H4 (cell line): ENCODE data around the gene NANOS3. TPM values are rescaled to one million over a fixed set of nuclear protein-coding genes. Genes with fewer than 3 reads are reported as not detected.

ENCODE experiments used
- DNase-seq: peaks from one replicate; pipeline ENCODE4 v3.0.0-alpha.2; 2015; ENCODE audit warnings: low spot score
- total RNA-seq: library from RNA; depleted of rRNA; stranded (reverse); fragments of >200 nt; shearing (Covaris generic); gene quantifications from 2 replicates; pipeline ENCODE4 v1.2.3, GENCODE V29; 2014; rRNA removed

NANOS3 gene
- not detected in 2 replicates for total RNA-seq

GRCh38 chr19:13876834-13877233 is at the start of gene NANOS3:
Gene NANOS3, plus strand, starts transcription at chr19:13877134. Its CDS starts 115 bp downstream, at chr19:13877249.
- DNase-seq = no peak

GRCh38 chr19:13827656-13828055 is 49.3 kb upstream of the NANOS3 start:
- DNase-seq = peak; percentile 4

GRCh38 chr19:13830114-13830740 is 46.7 kb upstream of the NANOS3 start:
- DNase-seq = peak; percentile 3

- peak; percentile 12 for DNase-seq
Measured at GRCh38 chr19:13830741-13831536, 46.0 kb upstream of the NANOS3 start.

GRCh38 chr19:13831537-13832467 is 45.1 kb upstream of the NANOS3 start:
- DNase-seq = no peak

GRCh38 chr19:13833330-13834243 is 43.3 kb upstream of the NANOS3 start:
- peak; percentile 87 for DNase-seq

GRCh38 chr19:13834244-13835069 is 42.5 kb upstream of the NANOS3 start:
- no peak for DNase-seq

- DNase-seq = no peak
Measured at GRCh38 chr19:13835791-13836723, 40.9 kb upstream of the NANOS3 start.

- DNase-seq = no peak
Measured at GRCh38 chr19:13838435-13839129, 38.4 kb upstream of the NANOS3 start.

- peak; percentile 93 for DNase-seq
Measured at GRCh38 chr19:13839130-13839937, 37.6 kb upstream of the NANOS3 start.

- DNase-seq = no peak
Measured at GRCh38 chr19:13839938-13840304, 37.0 kb upstream of the NANOS3 start.

- peak; percentile 80 for DNase-seq
Measured at GRCh38 chr19:13840305-13841085, 36.4 kb upstream of the NANOS3 start.

GRCh38 chr19:13841086-13841961 is 35.6 kb upstream of the NANOS3 start:
- peak; percentile 42 for DNase-seq

- DNase-seq = no peak
Measured at GRCh38 chr19:13841962-13842290, 35.0 kb upstream of the NANOS3 start.

- DNase-seq = peak; percentile 62
Measured at GRCh38 chr19:13842291-13843103, 34.4 kb upstream of the NANOS3 start.
